Breast epithelium (tissue), 4 donors: ENCODE results near the gene TANGO2. TPM values are rescaled to one million over a fixed set of nuclear protein-coding genes. Genes with fewer than 3 reads are reported as not detected.

Experiments used
- DNase-seq, 2 donors: peaks; one replicate each; pipeline ENCODE4 v3.0.0-alpha.2; 2019; ENCODE audit warnings: low spot score in 2 of 2
- H3K27ac ChIP-seq, 2 donors: fragments of 200-600 bp; sonication (generic) in 1 of 2; one replicate each; pipeline ENCODE4 v1.5.1; 2016 to 2019; ENCODE audit warnings: mild to moderate bottlenecking in 1 of 2
- H3K27me3 ChIP-seq, 2 donors: fragments of 200-600 bp; sonication (generic) in 1 of 2; one replicate each; pipeline versions ENCODE4 v1.5.1 to v1.6.0; 2017 to 2019; ENCODE audit warnings: control low read depth in 1 of 2, mild to moderate bottlenecking in 1 of 2
- H3K36me3 ChIP-seq: fragments of 200-600 bp; one replicate; pipeline ENCODE4 v1.5.1; 2019
- H3K4me1 ChIP-seq, 2 donors: fragments of 200-600 bp; sonication (generic); one replicate each; pipeline ENCODE4 v1.5.1; 2016 to 2019; ENCODE audit warnings: control low read depth in 1 of 2
- H3K4me3 ChIP-seq, 3 donors: fragments of 200-600 bp; sonication (generic); 1 replicate in 2 of 3; 2 replicates in 1 of 3; pipeline ENCODE4 v1.5.1; 2016 to 2019; ENCODE audit warnings: mild to moderate bottlenecking in 3 of 3, moderate library complexity in 2 of 3
- H3K9me3 ChIP-seq, 2 donors: fragments of 200-600 bp; sonication (generic) in 1 of 2; one replicate each; pipeline ENCODE4 v1.5.1; 2016 to 2019; ENCODE audit warnings: control low read depth in 1 of 2
- POLR2A ChIP-seq: fragments of 450-650 bp; IDR thresholded peaks from one replicate; pipeline ENCODE4 v1.6.1; 2016; ENCODE audit warnings: antibody characterized with exemption, mild to moderate bottlenecking, moderate library complexity
- POLR2AphosphoS5 ChIP-seq, 3 donors: sonication (generic); formaldehyde crosslinking; IDR thresholded peaks; one replicate each; pipeline ENCODE4 v1.6.1; 2017; ENCODE audit warnings: antibody characterized with exemption in 3 of 3
- intact Hi-C: fragments of 100-400 bp; cut with DNase I; formaldehyde crosslinking; loops from one replicate; pipeline ENCODE4 v1.15.1; 2023; ENCODE audit warnings: low total_unique reads
- total RNA-seq, 3 donors: library from RNA; depleted of rRNA; stranded (reverse); fragments of >200 nt; gene quantifications; one replicate each; pipeline ENCODE4 v1.1.0, GENCODE V29; 2016
- TF ChIP-seq, protein P1 (sequence below), 3 donors: fragments of 450-650 bp; IDR thresholded peaks; one replicate each; pipeline ENCODE4 v1.5.1; 2016 to 2017; ENCODE audit warnings: antibody characterized with exemption in 3 of 3, mild to moderate bottlenecking in 3 of 3, moderate library complexity in 3 of 3

The TANGO2 gene
- total RNA-seq, 3 donors from 2014 or later, result 25.9 to 55.4 (median 33.4) TPM

DNA sequence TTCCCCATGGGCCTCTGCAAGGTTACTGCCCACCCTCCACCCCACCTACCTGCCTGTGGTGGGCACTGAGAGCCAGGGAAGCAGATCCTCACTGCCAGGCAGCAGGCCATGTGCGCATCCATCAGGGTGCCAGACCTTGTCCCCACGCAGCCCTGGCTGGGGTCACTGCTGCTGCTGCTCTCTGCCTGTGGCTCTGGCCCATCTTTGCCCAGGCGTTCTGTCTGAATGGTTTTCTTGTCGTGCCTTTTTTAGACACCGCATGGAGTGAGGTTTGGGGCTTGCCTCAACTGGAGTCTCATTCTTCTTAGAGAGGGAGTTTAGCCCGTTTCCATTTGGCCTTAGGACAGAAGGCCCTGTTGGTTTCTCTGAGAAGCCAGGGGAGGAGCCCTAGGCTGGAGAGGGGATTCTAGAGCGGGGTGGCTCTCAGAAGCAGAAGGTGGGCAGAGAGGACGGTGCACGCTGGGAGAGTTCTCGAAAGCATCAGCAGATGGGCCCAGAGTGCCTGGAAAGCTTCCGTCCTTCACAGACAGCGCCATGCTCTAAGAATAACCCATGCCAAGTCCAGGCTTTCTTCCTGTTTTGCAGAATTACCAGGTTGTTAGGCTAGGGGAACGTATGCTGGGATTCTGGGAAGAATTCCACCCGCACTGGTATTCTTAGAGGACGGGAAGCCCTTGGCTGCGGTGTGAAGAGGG is 8.1 kb downstream of the TANGO2 start:
- Histone ChIP-seq H3K4me1 (peaks cover 0 to 6% of the 10 kb centered on the region in 2 donors), H3K9me3 (no peaks in the 10 kb centered on the region), H3K36me3 (no peaks in the 10 kb centered on the region), H3K27me3 (no peaks in the 10 kb centered on the region), H3K4me3 (no peak overlapping the region), H3K27ac (peak overlapping the region in 1 of 2 donors; percentile 10)
- no peak for DNase-seq
- intact Hi-C loops, result no loop called here
- TF ChIP-seq POLR2A (no peak), POLR2AphosphoS5 (IDR thresholded peaks at IDR 0.05) (no peak)
- TF ChIP-seq, protein P1, sequence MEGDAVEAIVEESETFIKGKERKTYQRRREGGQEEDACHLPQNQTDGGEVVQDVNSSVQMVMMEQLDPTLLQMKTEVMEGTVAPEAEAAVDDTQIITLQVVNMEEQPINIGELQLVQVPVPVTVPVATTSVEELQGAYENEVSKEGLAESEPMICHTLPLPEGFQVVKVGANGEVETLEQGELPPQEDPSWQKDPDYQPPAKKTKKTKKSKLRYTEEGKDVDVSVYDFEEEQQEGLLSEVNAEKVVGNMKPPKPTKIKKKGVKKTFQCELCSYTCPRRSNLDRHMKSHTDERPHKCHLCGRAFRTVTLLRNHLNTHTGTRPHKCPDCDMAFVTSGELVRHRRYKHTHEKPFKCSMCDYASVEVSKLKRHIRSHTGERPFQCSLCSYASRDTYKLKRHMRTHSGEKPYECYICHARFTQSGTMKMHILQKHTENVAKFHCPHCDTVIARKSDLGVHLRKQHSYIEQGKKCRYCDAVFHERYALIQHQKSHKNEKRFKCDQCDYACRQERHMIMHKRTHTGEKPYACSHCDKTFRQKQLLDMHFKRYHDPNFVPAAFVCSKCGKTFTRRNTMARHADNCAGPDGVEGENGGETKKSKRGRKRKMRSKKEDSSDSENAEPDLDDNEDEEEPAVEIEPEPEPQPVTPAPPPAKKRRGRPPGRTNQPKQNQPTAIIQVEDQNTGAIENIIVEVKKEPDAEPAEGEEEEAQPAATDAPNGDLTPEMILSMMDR (IDR thresholded peaks at IDR 0.05), result no peak

DNA sequence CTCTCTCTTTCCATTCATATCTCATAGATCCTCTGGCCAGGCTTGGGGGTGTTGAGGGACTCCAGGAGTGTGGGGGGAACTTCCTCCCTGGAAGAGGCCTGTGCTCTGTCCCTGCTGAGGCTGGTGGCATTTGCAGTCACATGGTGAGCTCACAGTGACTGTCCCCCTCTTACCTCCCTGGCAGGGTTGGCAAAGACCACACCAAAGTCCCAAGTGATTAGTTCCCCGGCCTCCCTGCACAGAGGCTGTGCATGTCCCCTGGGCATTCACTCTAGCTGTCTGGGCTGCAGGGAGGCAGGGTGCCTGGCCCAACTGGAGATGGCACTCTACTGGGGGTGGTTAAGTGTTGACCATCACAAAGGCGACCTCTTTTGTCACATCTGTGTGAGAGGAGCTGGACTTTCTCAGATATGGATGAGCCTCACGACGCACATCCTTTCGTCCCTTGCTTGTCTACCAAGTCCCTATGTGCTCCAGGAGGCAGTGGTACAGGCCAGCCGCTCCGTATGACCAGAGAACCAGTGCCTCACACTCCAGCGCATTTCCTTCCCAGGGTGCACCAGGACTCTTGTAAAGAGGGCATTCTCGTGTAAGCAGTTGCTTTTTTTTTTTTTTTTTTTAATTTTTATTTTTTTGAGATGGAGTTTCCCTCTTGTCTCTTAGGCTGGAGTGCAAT is 8.8 kb downstream of the TANGO2 start:
- Histone ChIP-seq H3K4me1 (peaks cover 0 to 6% of the 10 kb centered on the region in 2 donors), H3K9me3 (no peaks in the 10 kb centered on the region), H3K4me3 (no peak overlapping the region), H3K27ac (peak overlapping the region in 1 of 2 donors; percentile 10), H3K27me3 (no peaks in the 10 kb centered on the region), H3K36me3 (no peaks in the 10 kb centered on the region)
- intact Hi-C loops, result no loop called here
- no peak for DNase-seq
- TF ChIP-seq POLR2A (no peak), POLR2AphosphoS5 (IDR thresholded peaks at IDR 0.05) (no peak)
- TF ChIP-seq, protein P1 (IDR thresholded peaks at IDR 0.05), result no peak

DNA sequence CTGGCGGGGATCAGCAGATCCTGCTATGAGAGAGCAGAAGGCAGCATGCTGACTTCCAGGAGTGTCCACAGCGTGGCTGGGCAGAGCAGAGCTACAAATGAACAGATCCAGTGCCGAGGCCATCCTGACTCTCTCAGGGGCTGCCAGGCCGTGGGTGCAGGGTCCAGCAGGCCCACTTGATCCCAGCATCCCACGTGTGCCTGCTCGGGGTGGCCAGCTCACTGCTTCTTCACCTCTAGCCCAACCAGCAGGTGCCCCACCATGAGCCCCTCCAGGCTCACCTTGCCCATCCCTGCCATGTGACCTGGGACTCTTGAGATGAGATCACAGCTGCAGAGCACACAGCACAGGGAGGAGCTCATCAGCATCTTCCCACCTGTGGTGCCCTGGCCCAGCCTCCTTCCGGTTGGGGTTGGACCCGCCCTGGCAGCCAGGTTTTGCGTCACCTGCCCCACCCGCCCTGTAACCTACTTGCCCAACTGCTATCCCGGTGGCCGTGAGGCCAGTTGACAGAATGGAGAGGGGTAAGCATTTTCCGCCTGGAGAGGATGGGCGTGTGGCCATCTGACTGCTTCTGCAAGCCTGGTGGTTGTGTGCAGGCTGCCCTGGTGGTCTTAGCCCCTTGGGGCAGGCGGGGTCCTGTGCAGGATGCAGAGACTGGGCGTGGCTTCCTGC is 11.0 kb downstream of the TANGO2 start:
- H3K9me3 ChIP-seq, result no peaks in the 10 kb centered on the region
- intact Hi-C loops, result no loop called here
- TF ChIP-seq, protein P1 (IDR thresholded peaks at IDR 0.05), result no peak
- TF ChIP-seq POLR2A, result no peak
- no peak for TF ChIP-seq POLR2AphosphoS5 (IDR thresholded peaks at IDR 0.05)
- no peak overlapping the region for H3K27ac ChIP-seq
- H3K36me3 ChIP-seq, result no peaks in the 10 kb centered on the region
- peaks cover 0 to 6% of the 10 kb centered on the region in 2 donors for H3K4me1 ChIP-seq
- no peaks in the 10 kb centered on the region for H3K27me3 ChIP-seq
- no peak overlapping the region for H3K4me3 ChIP-seq
- DNase-seq, result no peak

- TF ChIP-seq, protein P1 (IDR thresholded peaks at IDR 0.05), result no peak
- TF ChIP-seq POLR2A, result no peak
- no peak for TF ChIP-seq POLR2AphosphoS5 (IDR thresholded peaks at IDR 0.05)
- Histone ChIP-seq H3K36me3 (no peaks in the 10 kb centered on the region), H3K27me3 (no peaks in the 10 kb centered on the region), H3K9me3 (no peaks in the 10 kb centered on the region), H3K4me1 (peaks cover 0 to 6% of the 10 kb centered on the region in 2 donors), H3K4me3 (no peak overlapping the region), H3K27ac (no peak overlapping the region)
- DNase-seq, result no peak
- intact Hi-C loops, result no loop called here
These were observed 11.6 kb downstream of the TANGO2 start for GRCh38 chr22:20032407-20032991.
